ENCODE results near the gene FAM53B. TPM values are rescaled to one million over a fixed set of nuclear protein-coding genes. Genes with fewer than 3 reads are reported as not detected.

Gene FAM53B
- total RNA-seq, 1 experiment from 2014 or later: 18.3 TPM

DNA sequence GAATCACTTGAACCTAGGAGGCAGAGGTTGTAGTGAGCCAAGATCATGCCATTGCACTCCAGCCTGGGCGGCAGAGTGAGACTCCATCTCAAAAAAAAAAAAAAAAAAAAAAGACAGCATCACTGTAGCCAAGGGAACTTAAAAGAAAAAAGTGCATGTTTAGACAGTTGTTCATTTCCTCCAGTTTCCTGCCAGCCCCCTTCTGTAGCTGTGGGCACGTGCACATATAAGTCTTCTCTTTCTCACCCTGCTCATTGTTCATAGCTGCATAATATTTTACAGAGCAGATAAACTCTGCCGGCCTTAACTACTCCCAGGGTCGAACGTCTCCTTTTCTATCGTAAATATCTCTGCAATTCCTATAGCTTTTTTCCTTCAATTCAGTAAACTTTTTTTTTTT lies 149.9 kb downstream of the FAM53B start:
- intact Hi-C loops (cut with micrococcal nuclease; ENCODE audit: unreplicated experiment): no loop called here
- TF ChIP-seq, protein P1, sequence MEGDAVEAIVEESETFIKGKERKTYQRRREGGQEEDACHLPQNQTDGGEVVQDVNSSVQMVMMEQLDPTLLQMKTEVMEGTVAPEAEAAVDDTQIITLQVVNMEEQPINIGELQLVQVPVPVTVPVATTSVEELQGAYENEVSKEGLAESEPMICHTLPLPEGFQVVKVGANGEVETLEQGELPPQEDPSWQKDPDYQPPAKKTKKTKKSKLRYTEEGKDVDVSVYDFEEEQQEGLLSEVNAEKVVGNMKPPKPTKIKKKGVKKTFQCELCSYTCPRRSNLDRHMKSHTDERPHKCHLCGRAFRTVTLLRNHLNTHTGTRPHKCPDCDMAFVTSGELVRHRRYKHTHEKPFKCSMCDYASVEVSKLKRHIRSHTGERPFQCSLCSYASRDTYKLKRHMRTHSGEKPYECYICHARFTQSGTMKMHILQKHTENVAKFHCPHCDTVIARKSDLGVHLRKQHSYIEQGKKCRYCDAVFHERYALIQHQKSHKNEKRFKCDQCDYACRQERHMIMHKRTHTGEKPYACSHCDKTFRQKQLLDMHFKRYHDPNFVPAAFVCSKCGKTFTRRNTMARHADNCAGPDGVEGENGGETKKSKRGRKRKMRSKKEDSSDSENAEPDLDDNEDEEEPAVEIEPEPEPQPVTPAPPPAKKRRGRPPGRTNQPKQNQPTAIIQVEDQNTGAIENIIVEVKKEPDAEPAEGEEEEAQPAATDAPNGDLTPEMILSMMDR (conservative IDR thresholded peaks at IDR 0.05; ENCODE audit: low read depth, low read length): no peak
- no peak for TF ChIP-seq EZH2 (IDR thresholded peaks at IDR 0.05; ENCODE audit: borderline replicate concordance, low read depth, low read length, poor library complexity, severe bottlenecking)
- Histone ChIP-seq H3K27ac (ENCODE audit: low read depth, low read length, poor library complexity, severe bottlenecking) (no peak overlapping the region), H3K4me3 (ENCODE audit: low read depth, low read length, poor library complexity, severe bottlenecking) (no peak overlapping the region), H3K27me3 (replicated peaks; ENCODE audit: insufficient read depth, low read depth, low read length, poor library complexity) (no peaks in the 10 kb centered on the region), H3K9me3 (ENCODE audit: low read depth, low read length, poor library complexity, severe bottlenecking) (no peaks in the 10 kb centered on the region), H3K36me3 (ENCODE audit: insufficient read depth, low read length, poor library complexity, severe bottlenecking) (no peaks in the 10 kb centered on the region), H3K4me1 (ENCODE audit: insufficient read depth, low read length, poor library complexity, severe bottlenecking) (no peaks in the 10 kb centered on the region)
- no TSS peak for BruUV-seq (replicated peaks)
- CTCF ChIA-PET: interaction anchor here (0.6 kb wide), 1 partner anchor 176 kb away, joined by 3 read pairs; no protein-coding TSS in a partner anchor
- no peak for DNase-seq (ENCODE audit: low spot score)
- POLR2A ChIA-PET (ENCODE audit: low non-redundant PET): no interaction called here

- H3K27me3 ChIP-seq (replicated peaks; ENCODE audit: insufficient read depth, low read depth, low read length, poor library complexity): no peaks in the 10 kb centered on the region
- ChIA-PET CTCF (no interaction called here), POLR2A (ENCODE audit: low non-redundant PET) (no interaction called here)
- no peak for DNase-seq (ENCODE audit: low spot score)
- TF ChIP-seq EZH2 (IDR thresholded peaks at IDR 0.05; ENCODE audit: borderline replicate concordance, low read depth, low read length, poor library complexity, severe bottlenecking): no peak
- TF ChIP-seq, protein P1 (conservative IDR thresholded peaks at IDR 0.05; ENCODE audit: low read depth, low read length): no peak
- intact Hi-C loops (cut with micrococcal nuclease; ENCODE audit: unreplicated experiment): no loop called here
- H3K4me3 ChIP-seq (ENCODE audit: low read depth, low read length, poor library complexity, severe bottlenecking): no peak overlapping the region
- H3K9me3 ChIP-seq (ENCODE audit: low read depth, low read length, poor library complexity, severe bottlenecking): no peaks in the 10 kb centered on the region
- H3K36me3 ChIP-seq (ENCODE audit: insufficient read depth, low read length, poor library complexity, severe bottlenecking): no peaks in the 10 kb centered on the region
- no TSS peak for BruUV-seq (replicated peaks)
- H3K27ac ChIP-seq (ENCODE audit: low read depth, low read length, poor library complexity, severe bottlenecking): no peak overlapping the region
- no peaks in the 10 kb centered on the region for H3K4me1 ChIP-seq (ENCODE audit: insufficient read depth, low read length, poor library complexity, severe bottlenecking)
Observed at GRCh38 chr10:124593431-124593985, 150.7 kb downstream of the FAM53B start.

DNA sequence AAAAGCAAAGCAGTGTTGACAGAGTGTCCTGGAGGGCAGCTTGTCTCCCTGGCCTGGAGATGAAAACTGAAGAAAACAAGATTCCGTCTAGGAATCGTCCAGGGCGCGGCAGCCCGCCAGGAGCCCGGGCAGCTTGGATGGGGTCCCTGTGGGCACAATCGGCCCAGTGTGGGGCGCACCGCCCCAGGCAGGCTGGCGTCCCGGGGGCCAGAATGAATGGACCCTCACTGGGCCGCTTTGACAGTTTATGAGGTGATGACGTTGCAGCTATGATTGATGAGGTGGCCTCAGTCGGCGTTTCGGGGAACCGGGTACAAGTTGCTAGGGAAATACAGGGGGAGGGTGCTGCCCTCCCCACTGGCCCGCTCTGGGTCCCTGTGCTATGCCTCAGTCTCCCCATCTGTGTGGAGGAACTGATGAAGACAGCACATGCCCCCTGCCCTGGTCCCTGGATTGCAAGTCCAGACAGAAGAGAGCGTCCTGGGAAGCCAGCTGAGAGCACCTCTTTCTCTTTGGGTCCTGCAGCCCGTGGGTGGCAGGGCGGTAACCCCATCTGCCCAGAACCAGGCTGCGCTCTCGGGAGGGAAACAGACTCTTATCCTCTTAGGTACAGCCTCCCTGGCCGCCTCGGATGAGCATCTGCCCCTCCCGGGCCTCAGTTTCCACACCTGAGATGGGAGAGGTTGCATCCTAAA lies 151.3 kb downstream of the FAM53B start:
- Histone ChIP-seq H3K9me3 (ENCODE audit: low read depth, low read length, poor library complexity, severe bottlenecking) (no peaks in the 10 kb centered on the region), H3K36me3 (ENCODE audit: insufficient read depth, low read length, poor library complexity, severe bottlenecking) (no peaks in the 10 kb centered on the region), H3K4me1 (ENCODE audit: insufficient read depth, low read length, poor library complexity, severe bottlenecking) (no peaks in the 10 kb centered on the region), H3K27ac (ENCODE audit: low read depth, low read length, poor library complexity, severe bottlenecking) (no peak overlapping the region), H3K27me3 (replicated peaks; ENCODE audit: insufficient read depth, low read depth, low read length, poor library complexity) (no peaks in the 10 kb centered on the region), H3K4me3 (ENCODE audit: low read depth, low read length, poor library complexity, severe bottlenecking) (no peak overlapping the region)
- no peak for TF ChIP-seq EZH2 (IDR thresholded peaks at IDR 0.05; ENCODE audit: borderline replicate concordance, low read depth, low read length, poor library complexity, severe bottlenecking)
- TF ChIP-seq, protein P1 (conservative IDR thresholded peaks at IDR 0.05; ENCODE audit: low read depth, low read length): no peak
- ChIA-PET CTCF (no interaction called here), POLR2A (ENCODE audit: low non-redundant PET) (no interaction called here)
- intact Hi-C loops (cut with micrococcal nuclease; ENCODE audit: unreplicated experiment): no loop called here
- DNase-seq (ENCODE audit: low spot score): no peak
- BruUV-seq (replicated peaks): no TSS peak

Measured in A673 (cell line).